Small intestine (tissue), 7 donors: ENCODE data around the gene UBE4A. TPM values are rescaled to one million over a fixed set of nuclear protein-coding genes. Genes with fewer than 3 reads are reported as not detected.
"Not testable (repeated sequence)": the region's sequence is repeated elsewhere in the genome, so short reads cannot be mapped to it uniquely, and the experiment has no call there.

Experiments used
- DNase-seq, 2 donors: peaks; one replicate each; pipeline versions ENCODE4 v3.0.0 to v3.0.0-alpha.2; 2013
- FAIRE-seq: peaks from 2 replicates; lab custom pipeline; 2012; peaks lifted over from hg19 to GRCh38; lab: Jason Lieb, UNC
- H3K27ac ChIP-seq, 3 donors: one replicate each; pipeline ENCODE4 v1.5.1; 2013; ENCODE audit warnings: low read length in 2 of 3, mild to moderate bottlenecking in 2 of 3, control low read depth in 1 of 3, inconsistent platforms in 1 of 3, low read depth in 1 of 3, moderate library complexity in 1 of 3
- H3K27me3 ChIP-seq, 3 donors: one replicate each; pipeline ENCODE4 v1.6.1; 2013; ENCODE audit warnings: low read length in 3 of 3, inconsistent platforms in 1 of 3; ENCODE audit not compliant: control insufficient read depth in 3 of 3, insufficient read depth in 3 of 3
- H3K36me3 ChIP-seq, 3 donors: one replicate each; pipeline ENCODE4 v1.6.1; 2013; ENCODE audit warnings: low read length in 3 of 3, inconsistent platforms in 1 of 3, low read depth in 1 of 3, mild to moderate bottlenecking in 1 of 3, moderate library complexity in 1 of 3; ENCODE audit not compliant: control insufficient read depth in 3 of 3, insufficient read depth in 2 of 3
- H3K4me1 ChIP-seq, 3 donors: one replicate each; pipeline ENCODE4 v1.6.1; 2013; ENCODE audit warnings: low read length in 2 of 3, inconsistent platforms in 1 of 3, low read depth in 1 of 3, mild to moderate bottlenecking in 1 of 3, moderate library complexity in 1 of 3; ENCODE audit not compliant: control insufficient read depth in 3 of 3, insufficient read depth in 2 of 3
- H3K4me3 ChIP-seq, 3 donors: one replicate each; pipeline ENCODE4 v1.5.1; 2013; ENCODE audit warnings: low read length in 3 of 3, control low read depth in 1 of 3, inconsistent platforms in 1 of 3, low read depth in 1 of 3, mild to moderate bottlenecking in 1 of 3, moderate library complexity in 1 of 3
- H3K9me3 ChIP-seq, 2 donors: one replicate each; pipeline ENCODE4 v1.6.1; 2013; ENCODE audit warnings: low read depth in 1 of 2, low read length in 1 of 2; ENCODE audit not compliant: control insufficient read depth in 2 of 2, insufficient read depth in 1 of 2
- WGBS, 3 donors: extraction: QIAGEN DNeasy Blood & Tissue Kit; methylation state at CpG; one replicate each; pipeline ENCODE4 v1.1.7; 2013; 5-methylcytosine and 5-hydroxymethylcytosine counted together
- polyA plus RNA-seq, 4 donors: library from polyadenylated mRNA; stranded (reverse) in 3 of 4; unstranded in 1 of 4; fragments of 200-250 nt in 3 of 4; fragments of 120-200 nt in 1 of 4; gene quantifications; one replicate each; pipeline versions ENCODE4 v1.2.1 to v1.2.3, GENCODE V29; 2013
- donor health status: healthy with polysubstance abuse.
- donor health status: control.
- donor health status: control.
- donor health status: Bipolar disorder and iron deficiency.
- donor health status: healthy.

Gene UBE4A
- polyA plus RNA-seq, 4 donors, result 11.3 to 42.3 (median 14.2) TPM

- no peaks in the 10 kb centered on the region for H3K27me3 ChIP-seq
- H3K36me3 ChIP-seq, result peaks cover 0 to 7% (median 5%) of the 10 kb centered on the region in 3 donors
- H3K4me3 ChIP-seq, result no peak overlapping the region
- 16 to 54% (median 39%) methylated on average over 1 of the region's 1 CpG for WGBS, 3 donors
- DNase-seq, result no peak
- peaks cover 0 to 5% (median 4%) of the 10 kb centered on the region in 3 donors for H3K4me1 ChIP-seq
- no peak overlapping the region for H3K27ac ChIP-seq
- no peak for FAIRE-seq
- H3K9me3 ChIP-seq, result no peaks in the 10 kb centered on the region
Measured at GRCh38 chr11:118412921-118413320, 53.5 kb downstream of the UBE4A start.

GRCh38 chr11:118415062-118415738 is 55.8 kb downstream of the UBE4A start:
- Histone ChIP-seq H3K27ac (no peak overlapping the region), H3K9me3 (no peaks in the 10 kb centered on the region), H3K4me1 (peaks cover 0 to 10% (median 4%) of the 10 kb centered on the region in 3 donors), H3K4me3 (no peak overlapping the region), H3K36me3 (peaks cover 0 to 4% (median 4%) of the 10 kb centered on the region in 3 donors), H3K27me3 (no peaks in the 10 kb centered on the region)
- DNase-seq, result no peak
- WGBS, 3 donors, result 64 to 82% (median 77%) methylated on average over 8 of the region's 8 CpGs
- FAIRE-seq, result no peak

DNA sequence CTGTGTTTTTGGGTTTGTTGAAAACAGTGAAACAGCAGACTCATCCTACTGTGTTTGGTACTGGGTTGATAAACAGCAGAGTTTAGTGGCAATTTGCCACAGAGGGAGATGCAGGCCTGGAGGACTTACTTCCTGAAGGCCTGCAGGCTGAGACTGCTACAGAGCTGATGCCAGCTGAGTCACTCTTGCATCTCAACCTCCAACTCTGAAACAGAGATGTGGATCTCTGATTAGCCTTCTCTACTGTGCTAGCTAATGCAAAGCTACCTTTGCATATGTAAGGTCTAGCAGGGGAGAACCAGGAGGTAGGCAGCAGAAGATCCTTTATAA is 56.3 kb downstream of the UBE4A start:
- FAIRE-seq, result no peak
- no peak overlapping the region for H3K27ac ChIP-seq

GRCh38 chr11:118416900-118417299 is 57.5 kb downstream of the UBE4A start:
- not testable (repeated sequence) for H3K4me1 ChIP-seq, H3K4me3 ChIP-seq, DNase-seq, H3K36me3 ChIP-seq, FAIRE-seq, H3K27me3 ChIP-seq, H3K27ac ChIP-seq, H3K9me3 ChIP-seq

More for the DNA sequence above, 56.3 kb downstream of the UBE4A start:
- Histone ChIP-seq H3K4me3 (no peak overlapping the region), H3K27me3 (no peaks in the 10 kb centered on the region), H3K36me3 (peaks cover 0 to 4% (median 4%) of the 10 kb centered on the region in 3 donors), H3K4me1 (peaks cover 0 to 10% (median 4%) of the 10 kb centered on the region in 3 donors), H3K9me3 (no peaks in the 10 kb centered on the region)
- peak in 1 of 2 donors; percentile 49 for DNase-seq

DNA sequence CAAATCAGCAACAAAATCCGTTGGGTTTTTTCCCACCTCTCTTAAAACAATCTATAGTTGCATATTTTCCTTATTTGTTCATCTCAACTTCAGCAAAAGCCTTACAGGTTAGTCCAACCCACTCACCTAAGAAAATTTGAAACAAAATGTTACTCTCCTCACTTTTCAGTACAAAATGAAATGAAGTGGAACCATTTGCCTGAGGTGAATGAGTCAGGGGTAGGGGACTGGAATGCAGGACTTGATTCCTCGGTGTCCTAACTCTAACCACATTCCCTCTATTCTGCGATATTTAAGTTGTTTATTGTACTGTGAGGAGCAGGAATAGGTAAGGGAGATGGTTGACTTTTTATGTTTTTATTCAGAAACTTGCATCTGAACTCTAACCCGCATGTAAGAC is 58.4 kb downstream of the UBE4A start:
- H3K27ac ChIP-seq, result no peak overlapping the region
- H3K9me3 ChIP-seq, result no peaks in the 10 kb centered on the region
- WGBS, 3 donors, result 83 to 95% (median 87%) methylated on average over 4 of the region's 4 CpGs
- H3K27me3 ChIP-seq, result no peaks in the 10 kb centered on the region
- DNase-seq (no peak), FAIRE-seq (no peak)
- H3K4me3 ChIP-seq, result no peak overlapping the region
- peaks cover 0 to 4% (median 4%) of the 10 kb centered on the region in 3 donors for H3K36me3 ChIP-seq
- H3K4me1 ChIP-seq, result peaks cover 0 to 5% (median 4%) of the 10 kb centered on the region in 3 donors

GRCh38 chr11:118418766-118419165 is 59.4 kb downstream of the UBE4A start:
- WGBS, 3 donors, result 26 to 55% (median 48%) methylated on average over 5 of the region's 5 CpGs

GRCh38 chr11:118427707-118428106 is 68.3 kb downstream of the UBE4A start:
- FAIRE-seq (no peak), DNase-seq (no peak)
- no peak overlapping the region for H3K27ac ChIP-seq
- WGBS, 3 donors, result 0 to 3% (median 1%) methylated on average over 1 of the region's 1 CpG
- H3K4me3 ChIP-seq, result no peak overlapping the region
- no peaks in the 10 kb centered on the region for H3K27me3 ChIP-seq
- H3K36me3 ChIP-seq, result no peaks in the 10 kb centered on the region
- H3K4me1 ChIP-seq, result no peaks in the 10 kb centered on the region
- no peaks in the 10 kb centered on the region for H3K9me3 ChIP-seq

More at GRCh38 chr11:118418766-118419165, 59.4 kb downstream of the UBE4A start:
- Histone ChIP-seq H3K27me3 (no peaks in the 10 kb centered on the region), H3K4me1 (peaks cover 0 to 5% (median 4%) of the 10 kb centered on the region in 3 donors), H3K36me3 (peaks cover 0 to 1% (median 0%) of the 10 kb centered on the region in 3 donors), H3K9me3 (no peaks in the 10 kb centered on the region), H3K27ac (peak overlapping the region in 1 of 3 donors; percentile 31), H3K4me3 (peak overlapping the region in 2 of 3 donors; percentile 4 to 14)
- FAIRE-seq, result no peak
- DNase-seq, result peak; percentile 50 to 73

- FAIRE-seq (no peak), DNase-seq (no peak)
- no peak overlapping the region for H3K27ac ChIP-seq
- no peak overlapping the region for H3K4me3 ChIP-seq
- no peaks in the 10 kb centered on the region for H3K9me3 ChIP-seq
- peaks cover 0 to 8% (median 2%) of the 10 kb centered on the region in 3 donors for H3K4me1 ChIP-seq
- H3K36me3 ChIP-seq, result no peaks in the 10 kb centered on the region
- WGBS, 3 donors, result 63 to 81% (median 78%) methylated on average over 2 of the region's 2 CpGs
- no peaks in the 10 kb centered on the region for H3K27me3 ChIP-seq
Measured at GRCh38 chr11:118430956-118431355, 71.6 kb downstream of the UBE4A start.
